ENCODE results near the gene RDH12.
"Not testable (repeated sequence)": the region's sequence is repeated elsewhere in the genome, so short reads cannot be mapped to it uniquely, and the experiment has no call there.

The RDH12 gene

DNA sequence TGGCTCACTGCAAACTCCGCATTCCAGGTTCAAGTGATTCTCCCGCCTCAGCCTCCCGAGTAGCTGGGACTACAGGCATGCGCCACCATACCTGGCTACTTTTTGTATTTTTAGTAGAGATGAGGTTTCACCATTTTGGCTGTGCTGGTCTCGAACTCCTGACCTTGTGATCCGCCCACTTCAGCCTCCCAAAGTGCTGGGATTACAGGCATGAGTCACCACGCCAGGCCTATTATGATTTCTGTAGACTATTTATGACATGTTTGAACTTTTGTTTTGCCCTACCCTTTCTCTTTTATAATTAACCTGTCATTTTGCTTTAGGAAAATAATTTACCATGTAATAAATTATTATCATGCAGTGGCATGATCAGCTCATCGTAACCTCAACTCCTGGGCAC, at the start of gene RDH12:
Gene RDH12 (plus strand): TSS at position 395 of the 400 bp plus-strand sequence. CDS start 20,757 bp downstream, outside the sequence.
- not testable (repeated sequence) for H3K36me3 ChIP-seq (ENCODE audit: insufficient read depth, low read length); H3K4me1 ChIP-seq (ENCODE audit: insufficient read depth, low read length, severe bottlenecking); H3K9ac ChIP-seq (ENCODE audit: low read length); H3K4me2 ChIP-seq (ENCODE audit: low read length); H3K79me2 ChIP-seq (ENCODE audit: insufficient read depth, low read length); H3K9me3 ChIP-seq (ENCODE audit: low read length); H3K27me3 ChIP-seq (ENCODE audit: insufficient read depth, low read length); H3K9me2 ChIP-seq (ENCODE audit: low read depth, low read length); H4K20me1 ChIP-seq (ENCODE audit: insufficient read depth, low read length); H2AFZ ChIP-seq (ENCODE audit: low read length); H3K4me3 ChIP-seq (ENCODE audit: low read depth, low read length, poor library complexity, severe bottlenecking); H3F3A ChIP-seq (ENCODE audit: insufficient read depth, low read length); H3K27ac ChIP-seq (ENCODE audit: low read depth, low read length, poor library complexity, severe bottlenecking)

DNA sequence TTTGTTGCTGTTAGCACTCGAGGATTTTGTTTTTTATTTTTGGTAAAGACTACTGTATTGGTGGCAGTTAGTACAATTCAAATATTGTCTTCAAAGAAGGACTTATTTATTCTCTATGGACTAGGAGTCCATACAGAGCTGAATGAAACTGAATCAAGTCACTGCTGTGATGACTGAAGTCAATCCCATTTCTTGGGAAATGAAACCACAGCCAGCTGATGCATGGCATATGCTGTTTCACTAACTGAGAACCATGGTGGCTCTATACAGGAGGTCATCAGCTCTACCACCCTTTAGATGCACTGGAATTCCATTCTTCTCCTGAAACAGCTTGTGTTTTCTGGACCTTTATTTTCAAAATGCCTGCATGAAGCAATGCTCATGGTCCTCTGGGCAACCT, 49.5 kb upstream of the RDH12 start:
- no peak overlapping the region for H2AFZ ChIP-seq (ENCODE audit: low read length)
- no peak for TF ChIP-seq EZH2 (IDR thresholded peaks at IDR 0.05; ENCODE audit: borderline replicate concordance, low read length)
- TF ChIP-seq, protein P1, sequence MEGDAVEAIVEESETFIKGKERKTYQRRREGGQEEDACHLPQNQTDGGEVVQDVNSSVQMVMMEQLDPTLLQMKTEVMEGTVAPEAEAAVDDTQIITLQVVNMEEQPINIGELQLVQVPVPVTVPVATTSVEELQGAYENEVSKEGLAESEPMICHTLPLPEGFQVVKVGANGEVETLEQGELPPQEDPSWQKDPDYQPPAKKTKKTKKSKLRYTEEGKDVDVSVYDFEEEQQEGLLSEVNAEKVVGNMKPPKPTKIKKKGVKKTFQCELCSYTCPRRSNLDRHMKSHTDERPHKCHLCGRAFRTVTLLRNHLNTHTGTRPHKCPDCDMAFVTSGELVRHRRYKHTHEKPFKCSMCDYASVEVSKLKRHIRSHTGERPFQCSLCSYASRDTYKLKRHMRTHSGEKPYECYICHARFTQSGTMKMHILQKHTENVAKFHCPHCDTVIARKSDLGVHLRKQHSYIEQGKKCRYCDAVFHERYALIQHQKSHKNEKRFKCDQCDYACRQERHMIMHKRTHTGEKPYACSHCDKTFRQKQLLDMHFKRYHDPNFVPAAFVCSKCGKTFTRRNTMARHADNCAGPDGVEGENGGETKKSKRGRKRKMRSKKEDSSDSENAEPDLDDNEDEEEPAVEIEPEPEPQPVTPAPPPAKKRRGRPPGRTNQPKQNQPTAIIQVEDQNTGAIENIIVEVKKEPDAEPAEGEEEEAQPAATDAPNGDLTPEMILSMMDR (IDR thresholded peaks at IDR 0.05; ENCODE audit: low read length), result no peak
- H3K9ac ChIP-seq (ENCODE audit: low read length), result no peak overlapping the region
- H3K27ac ChIP-seq (ENCODE audit: low read depth, low read length, poor library complexity, severe bottlenecking), result no peak overlapping the region
- H3K4me1 ChIP-seq (ENCODE audit: insufficient read depth, low read length, severe bottlenecking), result no peaks in the 10 kb centered on the region
- H4K20me1 ChIP-seq (ENCODE audit: insufficient read depth, low read length), result no peaks in the 10 kb centered on the region
- H3K4me3 ChIP-seq (ENCODE audit: low read depth, low read length, poor library complexity, severe bottlenecking), result no peak overlapping the region
- H3K36me3 ChIP-seq (ENCODE audit: insufficient read depth, low read length), result peaks cover 94% of the 10 kb centered on the region
- H3K79me2 ChIP-seq (ENCODE audit: insufficient read depth, low read length), result no peaks in the 10 kb centered on the region
- no peaks in the 10 kb centered on the region for H3K9me3 ChIP-seq (ENCODE audit: low read length)
- no peaks in the 10 kb centered on the region for H3K9me2 ChIP-seq (ENCODE audit: low read depth, low read length)
- no peaks in the 10 kb centered on the region for H3F3A ChIP-seq (ENCODE audit: insufficient read depth, low read length)
- no peak overlapping the region for H3K4me2 ChIP-seq (ENCODE audit: low read length)
- H3K27me3 ChIP-seq (ENCODE audit: insufficient read depth, low read length), result no peaks in the 10 kb centered on the region

DNA sequence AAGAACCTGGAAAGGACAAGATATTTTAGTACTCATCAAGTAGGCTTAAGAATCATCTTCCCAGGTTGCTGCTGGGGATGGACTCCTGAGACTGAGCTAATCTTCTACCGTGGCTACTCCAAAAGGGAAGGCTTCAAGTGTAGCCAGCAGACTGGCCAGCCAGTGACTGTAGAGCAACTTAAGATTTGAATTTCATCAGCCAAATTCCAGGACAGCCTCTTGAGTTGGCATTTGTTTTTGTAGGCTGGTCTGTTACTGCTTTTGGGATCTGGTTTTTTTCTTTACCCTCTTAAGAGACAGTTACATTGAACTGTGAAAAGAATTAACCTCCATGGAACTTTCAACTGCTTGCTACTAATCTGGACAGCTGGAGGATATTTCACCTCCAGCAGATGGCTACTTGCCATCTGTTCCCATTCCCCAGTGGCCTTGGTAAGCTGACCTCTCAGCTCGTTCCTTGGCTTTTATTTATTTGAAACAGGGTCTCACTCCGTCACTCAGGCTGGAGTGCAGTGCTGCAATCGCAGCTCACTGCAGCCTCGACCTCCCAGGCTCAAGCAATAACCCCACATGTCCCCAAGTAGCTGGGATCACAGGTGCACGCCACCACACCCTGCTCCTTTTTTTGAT, 47.9 kb upstream of the RDH12 start:
- Histone ChIP-seq H3K79me2 (ENCODE audit: insufficient read depth, low read length) (no peaks in the 10 kb centered on the region), H4K20me1 (ENCODE audit: insufficient read depth, low read length) (no peaks in the 10 kb centered on the region), H3F3A (ENCODE audit: insufficient read depth, low read length) (no peaks in the 10 kb centered on the region), H3K4me1 (ENCODE audit: insufficient read depth, low read length, severe bottlenecking) (no peaks in the 10 kb centered on the region), H3K9me3 (ENCODE audit: low read length) (no peaks in the 10 kb centered on the region), H3K27ac (ENCODE audit: low read depth, low read length, poor library complexity, severe bottlenecking) (no peak overlapping the region), H3K9ac (ENCODE audit: low read length) (no peak overlapping the region), H3K4me3 (ENCODE audit: low read depth, low read length, poor library complexity, severe bottlenecking) (no peak overlapping the region), H3K36me3 (ENCODE audit: insufficient read depth, low read length) (peaks cover 86% of the 10 kb centered on the region), H3K9me2 (ENCODE audit: low read depth, low read length) (no peaks in the 10 kb centered on the region), H3K4me2 (ENCODE audit: low read length) (no peak overlapping the region), H3K27me3 (ENCODE audit: insufficient read depth, low read length) (no peaks in the 10 kb centered on the region), H2AFZ (ENCODE audit: low read length) (no peak overlapping the region)
- TF ChIP-seq, protein P1 (IDR thresholded peaks at IDR 0.05; ENCODE audit: low read length), result no peak
- no peak for TF ChIP-seq EZH2 (IDR thresholded peaks at IDR 0.05; ENCODE audit: borderline replicate concordance, low read length)

- H3K27me3 ChIP-seq (ENCODE audit: insufficient read depth, low read length), result no peaks in the 10 kb centered on the region
- H3K27ac ChIP-seq (ENCODE audit: low read depth, low read length, poor library complexity, severe bottlenecking), result no peak overlapping the region
- no peaks in the 10 kb centered on the region for H3K9me3 ChIP-seq (ENCODE audit: low read length)
- H4K20me1 ChIP-seq (ENCODE audit: insufficient read depth, low read length), result no peaks in the 10 kb centered on the region
- peaks cover 14% of the 10 kb centered on the region for H3K4me1 ChIP-seq (ENCODE audit: insufficient read depth, low read length, severe bottlenecking)
- H2AFZ ChIP-seq (ENCODE audit: low read length), result no peak overlapping the region
- H3K9ac ChIP-seq (ENCODE audit: low read length), result no peak overlapping the region
- H3K4me2 ChIP-seq (ENCODE audit: low read length), result no peak overlapping the region
- no peaks in the 10 kb centered on the region for H3K9me2 ChIP-seq (ENCODE audit: low read depth, low read length)
- TF ChIP-seq EZH2 (IDR thresholded peaks at IDR 0.05; ENCODE audit: borderline replicate concordance, low read length), result no peak
- TF ChIP-seq, protein P1 (IDR thresholded peaks at IDR 0.05; ENCODE audit: low read length), result no peak
- no peaks in the 10 kb centered on the region for H3F3A ChIP-seq (ENCODE audit: insufficient read depth, low read length)
- H3K79me2 ChIP-seq (ENCODE audit: insufficient read depth, low read length), result peaks cover 29% of the 10 kb centered on the region; the same call in 1 of the 2 replicates
- no peak overlapping the region for H3K4me3 ChIP-seq (ENCODE audit: low read depth, low read length, poor library complexity, severe bottlenecking)
- peaks cover 15% of the 10 kb centered on the region; the same call in 1 of the 2 replicates for H3K36me3 ChIP-seq (ENCODE audit: insufficient read depth, low read length)
These were observed 38.1 kb upstream of the RDH12 start for GRCh38 chr14:67663633-67664032.

Measured in OCI-LY1 (cell line).